GM21390 (cell line): ENCODE measurements around the gene TNXB.
"Not testable (repeated sequence)": the region's sequence is repeated elsewhere in the genome, so short reads cannot be mapped to it uniquely, and the experiment has no call there.

ENCODE experiments used
- ATAC-seq: cut with Tn5 transposase; IDR thresholded peaks from one replicate; pipeline ENCODE4 v1.9.1; 2021; ENCODE audit not compliant: unreplicated experiment

TNXB gene

GRCh38 chr6:32112431-32112980 lies 3.4 kb upstream of the TNXB start:
- no peak for ATAC-seq

- no peak for ATAC-seq
These were observed 2.4 kb upstream of the TNXB start for GRCh38 chr6:32111424-32112066.

GRCh38 chr6:32110632-32111031 lies 1.5 kb upstream of the TNXB start:
- no peak for ATAC-seq

GRCh38 chr6:32109765-32110160 lies 625 bp upstream of the TNXB start:
- ATAC-seq = no peak

GRCh38 chr6:32108727-32109113 lies 418 bp downstream of the TNXB start:
- ATAC-seq = no peak

- no peak for ATAC-seq
These were observed 977 bp downstream of the TNXB start for GRCh38 chr6:32108094-32108627.

- no peak for ATAC-seq
These were observed 1.7 kb downstream of the TNXB start for GRCh38 chr6:32107406-32107805.

GRCh38 chr6:32105433-32105832 lies 3.7 kb downstream of the TNXB start:
- no peak for ATAC-seq

GRCh38 chr6:32102255-32102654 lies 6.9 kb downstream of the TNXB start:
- ATAC-seq = no peak

GRCh38 chr6:32100251-32100650 lies 8.9 kb downstream of the TNXB start:
- not testable (repeated sequence) for ATAC-seq

GRCh38 chr6:32097364-32097763 lies 11.8 kb downstream of the TNXB start:
- no peak for ATAC-seq

- ATAC-seq = no peak
These were observed 12.5 kb downstream of the TNXB start for GRCh38 chr6:32096394-32097258.

GRCh38 chr6:32096087-32096393 lies 13.1 kb downstream of the TNXB start:
- no peak for ATAC-seq

GRCh38 chr6:32095338-32096086 lies 13.6 kb downstream of the TNXB start:
- no peak for ATAC-seq

GRCh38 chr6:32092760-32093497 lies 16.2 kb downstream of the TNXB start:
- ATAC-seq = no peak

- no peak for ATAC-seq
These were observed 19.9 kb downstream of the TNXB start for GRCh38 chr6:32089082-32089828.

GRCh38 chr6:32088487-32089049 lies 20.6 kb downstream of the TNXB start:
- no peak for ATAC-seq

- no peak for ATAC-seq
These were observed 21.3 kb downstream of the TNXB start for GRCh38 chr6:32087574-32088486.
